Activated T-helper 1 cell treated with anti-CD3 and anti-CD28 coated beads, Interleukin-12 subunit alpha, Interleukin-12 subunit beta, Interleukin-2, Interleukin-4 antibody, amounts not matched to agents 30 ng/mL and 10 ng/mL and 1 ng/mL, durations not matched to agents 14 hours and 24 hours and 36 hours (primary cell): ENCODE results near the gene ZDHHC8. TPM values are rescaled to one million over a fixed set of nuclear protein-coding genes. Genes with fewer than 3 reads are reported as not detected.

Experiments used
- DNase-seq: peaks from one replicate; pipeline ENCODE4 v3.0.0; 2021; ENCODE audit warnings: low spot score
- H3K27ac Mint-ChIP-seq: one replicate; pipeline ENCODE4 v1.8.0; 2021; ENCODE audit warnings: mild to moderate bottlenecking, mixed read lengths
- H3K27me3 Mint-ChIP-seq: one replicate; pipeline ENCODE4 v1.8.0; 2022; ENCODE audit warnings: mild to moderate bottlenecking, moderate library complexity, mixed read lengths; ENCODE audit not compliant: insufficient read depth
- H3K36me3 Mint-ChIP-seq: one replicate; pipeline ENCODE4 v1.8.0; 2021; ENCODE audit warnings: low read depth, mixed read lengths
- H3K4me1 Mint-ChIP-seq: one replicate; pipeline ENCODE4 v1.8.0; 2021; ENCODE audit warnings: low read depth, mixed read lengths
- H3K4me3 Mint-ChIP-seq: one replicate; pipeline ENCODE4 v1.8.0; 2021; ENCODE audit warnings: mild to moderate bottlenecking, moderate library complexity, mixed read lengths
- H3K9me3 Mint-ChIP-seq: one replicate; pipeline ENCODE4 v1.8.0; 2021; ENCODE audit warnings: mixed read lengths
- intact Hi-C: fragments of 100-400 bp; cut with micrococcal nuclease; formaldehyde crosslinking; loops from one replicate; pipeline ENCODE4 v1.15.1; 2024
- total RNA-seq: library from RNA; stranded (reverse); gene quantifications from 2 replicates; pipeline ENCODE4 v1.2.3, GENCODE V29; 2022

Gene ZDHHC8
- total RNA-seq, 1 donor from 2014 or later = 83.9 TPM

GRCh38 chr22:20183101-20183500 is 51.5 kb downstream of the ZDHHC8 start:
- Mint-ChIP-seq H3K36me3 (no peaks in the 10 kb centered on the region), H3K27me3 (no peaks in the 10 kb centered on the region), H3K27ac (no peak overlapping the region), H3K9me3 (no peaks in the 10 kb centered on the region), H3K4me1 (no peaks in the 10 kb centered on the region), H3K4me3 (no peak overlapping the region)
- no peak for DNase-seq
- intact Hi-C loops = no loop called here

GRCh38 chr22:20183823-20184222 is 52.2 kb downstream of the ZDHHC8 start:
- Mint-ChIP-seq H3K27me3 (no peaks in the 10 kb centered on the region), H3K4me3 (no peak overlapping the region), H3K9me3 (no peaks in the 10 kb centered on the region), H3K36me3 (no peaks in the 10 kb centered on the region), H3K27ac (no peak overlapping the region), H3K4me1 (no peaks in the 10 kb centered on the region)
- intact Hi-C loops = no loop called here
- DNase-seq = no peak

- no peaks in the 10 kb centered on the region for H3K27me3 Mint-ChIP-seq
These were observed 53.0 kb downstream of the ZDHHC8 start for GRCh38 chr22:20184501-20185165.

GRCh38 chr22:20185750-20186149 is 54.1 kb downstream of the ZDHHC8 start:
- Mint-ChIP-seq H3K4me1 (no peaks in the 10 kb centered on the region), H3K36me3 (no peaks in the 10 kb centered on the region), H3K9me3 (no peaks in the 10 kb centered on the region), H3K27me3 (no peaks in the 10 kb centered on the region), H3K27ac (no peak overlapping the region), H3K4me3 (no peak overlapping the region)
- DNase-seq = no peak
- intact Hi-C loops = no loop called here

More at GRCh38 chr22:20184501-20185165, 53.0 kb downstream of the ZDHHC8 start:
- Mint-ChIP-seq H3K27ac (no peak overlapping the region), H3K4me1 (no peaks in the 10 kb centered on the region), H3K36me3 (no peaks in the 10 kb centered on the region), H3K4me3 (no peak overlapping the region), H3K9me3 (no peaks in the 10 kb centered on the region)
- DNase-seq = no peak
- intact Hi-C loops = no loop called here

GRCh38 chr22:20186183-20186870 is 54.7 kb downstream of the ZDHHC8 start:
- intact Hi-C loops = no loop called here
- Mint-ChIP-seq H3K27ac (no peak overlapping the region), H3K4me1 (no peaks in the 10 kb centered on the region)

GRCh38 chr22:20186871-20187546 is 55.4 kb downstream of the ZDHHC8 start:
- intact Hi-C loops = no loop called here
- H3K4me3 Mint-ChIP-seq = no peak overlapping the region
- no peaks in the 10 kb centered on the region for H3K4me1 Mint-ChIP-seq
- no peaks in the 10 kb centered on the region for H3K36me3 Mint-ChIP-seq
- H3K9me3 Mint-ChIP-seq = no peaks in the 10 kb centered on the region
- no peak for DNase-seq
- H3K27me3 Mint-ChIP-seq = no peaks in the 10 kb centered on the region
- H3K27ac Mint-ChIP-seq = no peak overlapping the region

More at GRCh38 chr22:20186183-20186870, 54.7 kb downstream of the ZDHHC8 start:
- no peak for DNase-seq
- Mint-ChIP-seq H3K27me3 (no peaks in the 10 kb centered on the region), H3K4me3 (no peak overlapping the region), H3K9me3 (no peaks in the 10 kb centered on the region), H3K36me3 (no peaks in the 10 kb centered on the region)

- intact Hi-C loops = no loop called here
- DNase-seq = no peak
- Mint-ChIP-seq H3K4me3 (no peak overlapping the region), H3K4me1 (no peaks in the 10 kb centered on the region), H3K27ac (no peak overlapping the region), H3K27me3 (no peaks in the 10 kb centered on the region), H3K9me3 (no peaks in the 10 kb centered on the region), H3K36me3 (no peaks in the 10 kb centered on the region)
These were observed 56.4 kb downstream of the ZDHHC8 start for GRCh38 chr22:20187777-20188566.

GRCh38 chr22:20188567-20188877 is 56.9 kb downstream of the ZDHHC8 start:
- Mint-ChIP-seq H3K27ac (no peak overlapping the region), H3K4me1 (no peaks in the 10 kb centered on the region), H3K27me3 (no peaks in the 10 kb centered on the region), H3K4me3 (no peak overlapping the region), H3K9me3 (no peaks in the 10 kb centered on the region), H3K36me3 (no peaks in the 10 kb centered on the region)
- DNase-seq = no peak
- intact Hi-C loops = no loop called here

GRCh38 chr22:20191000-20191515 is 59.5 kb downstream of the ZDHHC8 start:
- H3K27me3 Mint-ChIP-seq = no peaks in the 10 kb centered on the region
- intact Hi-C loops = no loop called here
- no peaks in the 10 kb centered on the region for H3K4me1 Mint-ChIP-seq
- H3K9me3 Mint-ChIP-seq = no peaks in the 10 kb centered on the region
- no peak overlapping the region for H3K27ac Mint-ChIP-seq
- H3K4me3 Mint-ChIP-seq = no peak overlapping the region
- no peak for DNase-seq
- no peaks in the 10 kb centered on the region for H3K36me3 Mint-ChIP-seq

- DNase-seq = no peak
- Mint-ChIP-seq H3K27me3 (no peaks in the 10 kb centered on the region), H3K9me3 (no peaks in the 10 kb centered on the region), H3K4me3 (no peak overlapping the region), H3K4me1 (no peaks in the 10 kb centered on the region), H3K27ac (no peak overlapping the region), H3K36me3 (no peaks in the 10 kb centered on the region)
- intact Hi-C loops = no loop called here
These were observed 60.2 kb downstream of the ZDHHC8 start for GRCh38 chr22:20191803-20192202.

- Mint-ChIP-seq H3K9me3 (no peaks in the 10 kb centered on the region), H3K36me3 (no peaks in the 10 kb centered on the region), H3K4me1 (no peaks in the 10 kb centered on the region)
These were observed 60.8 kb downstream of the ZDHHC8 start for GRCh38 chr22:20192293-20192971.

GRCh38 chr22:20192972-20193760 is 61.6 kb downstream of the ZDHHC8 start:
- no peak overlapping the region for H3K4me3 Mint-ChIP-seq
- intact Hi-C loops = no loop called here
- no peaks in the 10 kb centered on the region for H3K9me3 Mint-ChIP-seq
- no peak overlapping the region for H3K27ac Mint-ChIP-seq
- no peak for DNase-seq
- H3K4me1 Mint-ChIP-seq = no peaks in the 10 kb centered on the region
- H3K36me3 Mint-ChIP-seq = no peaks in the 10 kb centered on the region
- H3K27me3 Mint-ChIP-seq = no peaks in the 10 kb centered on the region

More at GRCh38 chr22:20192293-20192971, 60.8 kb downstream of the ZDHHC8 start:
- H3K27me3 Mint-ChIP-seq = no peaks in the 10 kb centered on the region
- intact Hi-C loops = no loop called here
- DNase-seq = no peak
- no peak overlapping the region for H3K27ac Mint-ChIP-seq
- H3K4me3 Mint-ChIP-seq = no peak overlapping the region
